Mammary epithelial cell (primary cell): ENCODE measurements around the gene PLCB2.

ENCODE experiments used
- EZH2 ChIP-seq: IDR thresholded peaks from 2 replicates; pipeline ENCODE4 v1.6.1; 2012; ENCODE audit warnings: low read length, inconsistent platforms, borderline replicate concordance
- TF ChIP-seq, protein P1 (sequence below), 2 donors: IDR thresholded peaks in 1 of 2; conservative IDR thresholded peaks in 1 of 2; 2 replicates each; pipeline ENCODE4 v1.5.1; 2011 to 2012; ENCODE audit warnings: inconsistent platforms in 2 of 2, low read length in 2 of 2, mild to moderate bottlenecking in 2 of 2, control low read depth in 1 of 2, low read depth in 1 of 2; ENCODE audit not compliant: insufficient read depth in 1 of 2; ENCODE audit errors: extremely low read depth in 1 of 2

- TF ChIP-seq, protein P1, sequence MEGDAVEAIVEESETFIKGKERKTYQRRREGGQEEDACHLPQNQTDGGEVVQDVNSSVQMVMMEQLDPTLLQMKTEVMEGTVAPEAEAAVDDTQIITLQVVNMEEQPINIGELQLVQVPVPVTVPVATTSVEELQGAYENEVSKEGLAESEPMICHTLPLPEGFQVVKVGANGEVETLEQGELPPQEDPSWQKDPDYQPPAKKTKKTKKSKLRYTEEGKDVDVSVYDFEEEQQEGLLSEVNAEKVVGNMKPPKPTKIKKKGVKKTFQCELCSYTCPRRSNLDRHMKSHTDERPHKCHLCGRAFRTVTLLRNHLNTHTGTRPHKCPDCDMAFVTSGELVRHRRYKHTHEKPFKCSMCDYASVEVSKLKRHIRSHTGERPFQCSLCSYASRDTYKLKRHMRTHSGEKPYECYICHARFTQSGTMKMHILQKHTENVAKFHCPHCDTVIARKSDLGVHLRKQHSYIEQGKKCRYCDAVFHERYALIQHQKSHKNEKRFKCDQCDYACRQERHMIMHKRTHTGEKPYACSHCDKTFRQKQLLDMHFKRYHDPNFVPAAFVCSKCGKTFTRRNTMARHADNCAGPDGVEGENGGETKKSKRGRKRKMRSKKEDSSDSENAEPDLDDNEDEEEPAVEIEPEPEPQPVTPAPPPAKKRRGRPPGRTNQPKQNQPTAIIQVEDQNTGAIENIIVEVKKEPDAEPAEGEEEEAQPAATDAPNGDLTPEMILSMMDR (conservative IDR thresholded peaks at IDR 0.05 in 1 of 2, IDR thresholded peaks at IDR 0.05 in 1 of 2; ENCODE audit: extremely low read depth in 1 of 2, insufficient read depth in 1 of 2, low read depth in 1 of 2, low read length in 2 of 2): no peak
- no peak for TF ChIP-seq EZH2
Measured at GRCh38 chr15:40266828-40267304, 40.9 kb downstream of the PLCB2 start.
